ENCODE data around the gene ANKLE1.

Gene ANKLE1

GRCh38 chr19:17325881-17326594 lies 44.3 kb downstream of the ANKLE1 start:
- DNase-seq (ENCODE audit: low read depth in 2 of 2), result no peak

- DNase-seq (ENCODE audit: low read depth in 2 of 2), result no peak
Measured at GRCh38 chr19:17326595-17326966, 44.9 kb downstream of the ANKLE1 start.

GRCh38 chr19:17327068-17327653 lies 45.5 kb downstream of the ANKLE1 start:
- DNase-seq (ENCODE audit: low read depth in 2 of 2), result no peak

GRCh38 chr19:17327654-17328516 lies 46.2 kb downstream of the ANKLE1 start:
- DNase-seq (ENCODE audit: low read depth in 2 of 2), result no peak

GRCh38 chr19:17328517-17329365 lies 47.0 kb downstream of the ANKLE1 start:
- no peak for DNase-seq (ENCODE audit: low read depth in 2 of 2)

- no peak for DNase-seq (ENCODE audit: low read depth in 2 of 2)
Measured at GRCh38 chr19:17329366-17330261, 47.9 kb downstream of the ANKLE1 start.

GRCh38 chr19:17330262-17331044 lies 48.8 kb downstream of the ANKLE1 start:
- no peak for DNase-seq (ENCODE audit: low read depth in 2 of 2)

GRCh38 chr19:17331045-17331558 lies 49.4 kb downstream of the ANKLE1 start:
- no peak for DNase-seq (ENCODE audit: low read depth in 2 of 2)

GRCh38 chr19:17332360-17332676 lies 50.6 kb downstream of the ANKLE1 start:
- no peak for DNase-seq (ENCODE audit: low read depth in 2 of 2)

GRCh38 chr19:17332677-17333581 lies 51.2 kb downstream of the ANKLE1 start:
- DNase-seq (ENCODE audit: low read depth in 2 of 2), result no peak

GRCh38 chr19:17333611-17334413 lies 52.1 kb downstream of the ANKLE1 start:
- DNase-seq (ENCODE audit: low read depth in 2 of 2), result peak; percentile 63 to 74

- peak; percentile 97 to 98 for DNase-seq (ENCODE audit: low read depth in 2 of 2)
Measured at GRCh38 chr19:17334414-17335409, 53.0 kb downstream of the ANKLE1 start, which contains the start of gene ANO8. Gene ANO8, minus strand, starts transcription at chr19:17334855. Its CDS starts 185 bp downstream, at chr19:17334670.

GRCh38 chr19:17335575-17335974 lies 53.9 kb downstream of the ANKLE1 start:
- no peak for DNase-seq (ENCODE audit: low read depth in 2 of 2)

Measured in activated CD4-positive, alpha-beta T cell treated with anti-CD3 and anti-CD28 coated beads for 24 hours (primary cell).